HAP-1 (cell line): ENCODE measurements around the gene PFKFB3.
A peak's percentile ranks its signal among the peaks of the same experiment; 100 is the strongest.
"Not testable (repeated sequence)": the region's sequence is repeated elsewhere in the genome, so short reads cannot be mapped to it uniquely, and the experiment has no call there.

ENCODE experiments used
- DNase-seq, 2 experiments: peaks; one replicate each; pipeline ENCODE4 v3.0.0-alpha.2; 2016 to 2020; ENCODE audit warnings: low spot score in 2 of 2
- H3K27me3 ChIP-seq: fragments of 250-450 bp; sonication (Bioruptor Pico); 2 replicates; pipeline ENCODE4 v1.5.1; 2020; ENCODE audit warnings: low read depth, mild to moderate bottlenecking, moderate library complexity
- H3K36me3 ChIP-seq: fragments of 250-450 bp; sonication (Bioruptor Pico); replicated peaks from 2 replicates; pipeline ENCODE4 v1.5.1; 2020; ENCODE audit warnings: mild to moderate bottlenecking
- H3K4me1 ChIP-seq: fragments of 250-450 bp; sonication (Bioruptor Pico); 2 replicates; pipeline ENCODE4 v1.5.1; 2020; ENCODE audit warnings: mild to moderate bottlenecking
- H3K4me3 ChIP-seq: fragments of 250-450 bp; sonication (Bioruptor Pico); 2 replicates; pipeline ENCODE4 v1.5.1; 2020; ENCODE audit warnings: mild to moderate bottlenecking, moderate library complexity
- H3K9me3 ChIP-seq: fragments of 250-450 bp; sonication (Bioruptor Pico); 2 replicates; pipeline ENCODE4 v1.5.1; 2020; ENCODE audit warnings: mild to moderate bottlenecking, moderate library complexity
- in situ Hi-C: fragments of 300-500 bp; cut with MboI; formaldehyde crosslinking; loops from 3 replicates; pipeline ENCODE4 v1.14.3; 2020; ENCODE audit warnings: low sequenced_read_pairs, inconsistent platforms, mixed read lengths

PFKFB3 gene

DNA sequence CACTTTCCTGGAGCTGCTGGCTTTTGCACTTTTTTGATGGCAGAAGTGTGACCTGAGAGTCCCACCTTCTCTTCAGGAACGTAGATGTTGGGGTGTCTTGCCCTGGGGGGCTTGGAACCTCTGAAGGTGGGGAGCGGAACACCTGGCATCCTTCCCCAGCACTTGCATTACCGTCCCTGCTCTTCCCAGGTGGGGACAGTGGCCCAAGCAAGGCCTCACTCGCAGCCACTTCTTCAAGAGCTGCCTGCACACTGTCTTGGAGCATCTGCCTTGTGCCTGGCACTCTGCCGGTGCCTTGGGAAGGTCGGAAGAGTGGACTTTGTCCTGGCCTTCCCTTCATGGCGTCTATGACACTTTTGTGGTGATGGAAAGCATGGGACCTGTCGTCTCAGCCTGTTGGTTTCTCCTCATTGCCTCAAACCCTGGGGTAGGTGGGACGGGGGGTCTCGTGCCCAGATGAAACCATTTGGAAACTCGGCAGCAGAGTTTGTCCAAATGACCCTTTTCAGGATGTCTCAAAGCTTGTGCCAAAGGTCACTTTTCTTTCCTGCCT, 31.1 kb downstream of the PFKFB3 start:
- no peaks in the 10 kb centered on the region for H3K4me1 ChIP-seq
- H3K27me3 ChIP-seq, result no peaks in the 10 kb centered on the region
- no peak overlapping the region for H3K4me3 ChIP-seq
- H3K9me3 ChIP-seq, result no peaks in the 10 kb centered on the region
- in situ Hi-C loops, result no loop called here
- peaks cover 5% of the 10 kb centered on the region for H3K36me3 ChIP-seq
- DNase-seq, result no peak

DNA sequence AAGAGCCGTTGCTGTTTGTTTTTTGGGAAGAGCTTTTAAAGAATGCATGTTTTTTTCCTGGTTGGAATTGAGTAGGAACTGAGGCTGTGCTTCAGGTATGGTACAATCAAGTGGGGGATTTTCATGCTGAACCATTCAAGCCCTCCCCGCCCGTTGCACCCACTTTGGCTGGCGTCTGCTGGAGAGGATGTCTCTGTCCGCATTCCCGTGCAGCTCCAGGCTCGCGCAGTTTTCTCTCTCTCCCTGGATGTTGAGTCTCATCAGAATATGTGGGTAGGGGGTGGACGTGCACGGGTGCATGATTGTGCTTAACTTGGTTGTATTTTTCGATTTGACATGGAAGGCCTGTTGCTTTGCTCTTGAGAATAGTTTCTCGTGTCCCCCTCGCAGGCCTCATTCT, 31.6 kb downstream of the PFKFB3 start:
- no peak overlapping the region for H3K4me3 ChIP-seq
- H3K36me3 ChIP-seq, result peaks cover 5% of the 10 kb centered on the region
- H3K9me3 ChIP-seq, result no peaks in the 10 kb centered on the region
- in situ Hi-C loops, result no loop called here
- H3K27me3 ChIP-seq, result no peaks in the 10 kb centered on the region
- no peak for DNase-seq
- no peaks in the 10 kb centered on the region for H3K4me1 ChIP-seq

DNA sequence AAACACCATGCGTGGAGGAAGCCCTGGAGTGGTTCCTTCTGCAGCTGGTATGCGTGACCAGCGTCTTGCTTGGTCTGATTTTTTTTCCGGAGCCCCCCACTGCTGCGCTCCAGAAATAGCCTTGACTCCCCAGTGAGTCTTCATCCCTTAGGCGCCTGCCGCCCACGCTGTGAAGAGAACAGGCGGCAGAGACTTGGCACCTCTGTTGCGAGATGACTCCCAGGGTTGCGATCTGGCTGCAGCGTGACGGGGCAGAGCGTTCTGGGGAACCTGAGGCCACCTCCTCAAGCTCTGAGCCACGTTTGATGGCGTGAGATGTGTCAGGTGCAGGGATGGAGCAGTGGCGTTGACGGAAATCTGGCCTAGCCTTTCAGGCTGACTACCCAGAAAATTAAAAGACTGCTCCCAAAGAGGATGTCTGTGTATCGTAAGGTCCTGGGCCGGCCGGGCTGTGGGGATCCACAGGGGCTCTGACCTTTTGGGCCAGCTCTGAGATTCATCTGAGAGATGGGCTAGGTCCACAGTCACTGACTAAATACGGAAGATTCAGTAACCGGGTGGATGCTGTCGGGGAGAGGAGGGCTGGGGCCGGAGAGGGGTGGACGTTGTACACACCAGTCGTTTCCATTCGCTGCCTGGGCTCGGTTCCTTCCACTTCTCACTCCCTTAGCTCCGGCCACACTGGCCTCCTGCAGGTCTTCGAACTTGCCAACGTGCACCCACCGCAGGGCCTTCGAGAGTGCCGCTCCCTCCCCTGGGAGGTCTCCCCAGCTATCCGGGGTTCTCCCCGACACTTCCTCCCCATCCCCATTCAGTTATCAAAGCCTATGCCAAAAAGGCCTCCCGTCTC, 33.8 kb downstream of the PFKFB3 start:
- H3K4me1 ChIP-seq, result no peaks in the 10 kb centered on the region
- peaks cover 5% of the 10 kb centered on the region for H3K36me3 ChIP-seq
- H3K27me3 ChIP-seq, result no peaks in the 10 kb centered on the region
- DNase-seq, result no peak
- in situ Hi-C loops, result no loop called here
- H3K9me3 ChIP-seq, result no peaks in the 10 kb centered on the region
- H3K4me3 ChIP-seq, result no peak overlapping the region

DNA sequence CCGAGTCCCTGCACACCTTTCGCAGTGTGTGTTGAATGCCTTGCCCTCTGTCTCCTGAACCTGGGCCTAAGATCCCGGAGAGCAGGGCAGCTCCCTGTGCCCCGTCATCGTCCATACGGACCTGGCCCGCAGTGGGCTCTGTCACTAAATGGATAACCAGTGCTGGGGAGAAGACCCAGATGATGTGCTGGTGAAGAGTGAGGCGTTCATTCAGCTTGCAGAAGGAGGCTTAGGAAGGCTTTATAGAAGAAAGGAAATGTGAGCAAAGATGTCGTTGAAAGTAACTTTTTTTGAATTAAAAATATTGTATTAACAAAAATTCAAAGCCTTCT, 34.4 kb downstream of the PFKFB3 start:
- DNase-seq, result no peak
- no peaks in the 10 kb centered on the region for H3K27me3 ChIP-seq
- H3K36me3 ChIP-seq, result peaks cover 5% of the 10 kb centered on the region
- H3K4me1 ChIP-seq, result no peaks in the 10 kb centered on the region
- no peak overlapping the region for H3K4me3 ChIP-seq
- in situ Hi-C loops, result no loop called here
- no peaks in the 10 kb centered on the region for H3K9me3 ChIP-seq

DNA sequence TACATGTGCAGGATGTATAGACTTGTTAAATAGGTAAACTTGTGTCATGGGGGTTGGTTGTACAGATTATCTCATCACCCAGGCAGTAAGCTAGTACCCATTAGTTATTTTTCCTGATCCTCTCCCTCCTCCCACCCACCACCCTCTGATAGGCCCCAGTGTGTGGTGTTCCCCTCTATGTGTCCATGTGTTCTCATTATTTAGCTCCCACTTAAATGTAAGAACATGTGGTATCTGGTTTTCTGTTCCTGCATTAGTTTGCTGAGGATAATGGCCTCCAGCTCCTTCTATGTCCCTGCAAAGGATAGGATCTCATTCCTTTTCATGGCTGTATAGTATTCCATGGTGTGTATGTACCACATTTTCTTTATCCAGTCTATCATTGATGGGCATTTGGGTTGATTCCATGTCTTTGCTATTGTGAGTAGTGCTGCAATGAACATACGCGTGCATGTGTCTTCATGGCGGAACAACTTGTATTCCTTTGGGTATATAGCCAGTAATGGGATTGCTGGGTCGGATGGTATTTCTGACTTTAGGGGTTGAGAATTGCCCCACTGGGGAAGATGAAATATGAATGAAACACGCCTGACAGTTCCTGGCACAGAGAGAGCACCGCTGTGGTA, 36.0 kb downstream of the PFKFB3 start:
- H3K4me3 ChIP-seq, H3K4me1 ChIP-seq, H3K36me3 ChIP-seq, H3K27me3 ChIP-seq, in situ Hi-C loops, H3K9me3 ChIP-seq, DNase-seq: not testable (repeated sequence)

DNA sequence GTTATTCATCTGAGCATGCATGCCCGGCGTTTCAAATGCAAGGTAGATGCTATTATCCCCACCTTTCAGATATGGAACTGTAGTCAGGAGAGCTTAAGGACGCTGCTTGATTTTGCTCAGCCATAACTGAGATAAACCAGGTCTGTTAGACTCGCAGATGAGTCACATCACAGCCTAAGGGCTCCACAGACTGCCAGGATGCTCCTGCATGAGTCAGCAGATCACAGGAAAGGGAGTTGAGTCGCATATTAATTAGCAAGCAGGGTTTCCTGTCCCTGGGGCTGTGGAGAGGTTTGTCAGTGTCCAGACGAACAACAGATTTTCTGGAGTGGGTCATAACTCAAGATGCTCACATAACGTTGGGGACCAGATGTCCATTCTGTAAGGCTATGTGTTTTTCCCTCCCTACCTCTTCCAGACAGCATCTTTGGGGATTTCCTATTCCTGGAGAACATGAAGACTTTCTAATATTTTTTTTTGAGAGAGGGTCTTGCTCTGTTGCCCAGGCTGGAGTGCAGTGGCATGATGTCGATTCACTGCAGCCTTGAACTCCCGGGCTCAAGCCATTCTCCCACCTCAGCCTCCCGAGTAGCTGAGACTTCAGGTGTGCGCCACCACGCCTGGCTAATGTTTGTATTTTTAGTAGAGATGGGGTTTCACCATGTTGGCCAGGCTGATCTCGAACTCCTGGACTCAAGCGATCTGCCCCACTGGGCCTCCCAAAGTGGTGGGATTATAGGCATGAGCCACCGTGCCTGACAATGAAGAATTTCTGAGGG, 36.7 kb downstream of the PFKFB3 start:
- Histone ChIP-seq H3K4me3 (no peak overlapping the region), H3K4me1 (no peaks in the 10 kb centered on the region), H3K36me3 (no peaks in the 10 kb centered on the region), H3K9me3 (no peaks in the 10 kb centered on the region), H3K27me3 (no peaks in the 10 kb centered on the region)
- in situ Hi-C loops, result no loop called here
- no peak for DNase-seq

DNA sequence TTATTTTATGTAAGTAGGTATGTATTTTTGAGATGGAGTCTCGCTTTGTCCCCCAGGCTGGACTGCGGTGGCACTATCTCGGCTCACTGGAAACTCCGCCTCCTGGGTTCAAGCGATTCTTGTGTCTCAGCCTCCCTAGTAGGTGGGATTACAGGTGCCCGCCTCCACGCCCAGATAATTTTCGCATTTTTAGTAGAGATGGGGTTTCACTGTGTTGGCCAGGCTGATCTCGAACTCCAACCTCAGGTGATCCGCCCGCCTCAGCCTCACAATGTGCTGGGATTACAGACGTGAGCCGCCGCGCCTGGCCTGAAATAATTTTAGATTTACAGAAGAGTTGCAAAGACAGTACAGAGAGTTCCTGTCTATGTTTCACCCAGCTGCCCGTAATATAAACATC, 37.5 kb downstream of the PFKFB3 start:
- H3K27me3 ChIP-seq, result no peaks in the 10 kb centered on the region
- no peaks in the 10 kb centered on the region for H3K9me3 ChIP-seq
- no peaks in the 10 kb centered on the region for H3K36me3 ChIP-seq
- no peaks in the 10 kb centered on the region for H3K4me1 ChIP-seq
- in situ Hi-C loops, result no loop called here
- H3K4me3 ChIP-seq, result no peak overlapping the region
- DNase-seq, result no peak

DNA sequence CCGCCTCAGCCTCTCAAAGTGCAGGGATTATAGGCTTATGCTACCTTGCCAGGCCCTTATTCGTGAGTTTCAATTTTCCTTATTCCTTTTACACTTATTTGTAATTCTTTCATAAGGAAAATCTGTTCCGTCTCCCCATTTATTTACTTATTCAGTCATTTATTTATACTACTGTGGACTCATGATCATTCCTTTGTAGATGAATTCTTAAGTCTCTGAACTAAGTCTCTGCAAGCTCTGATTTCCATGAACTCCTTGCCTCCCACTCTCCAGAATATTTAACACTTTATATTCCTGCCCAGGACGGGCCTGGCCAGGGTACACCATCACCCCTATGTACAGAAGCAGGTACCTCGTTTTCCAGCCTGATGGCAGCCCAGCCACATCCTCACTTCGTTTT, 39.4 kb downstream of the PFKFB3 start:
- H3K27me3 ChIP-seq, result no peaks in the 10 kb centered on the region
- no peak for DNase-seq
- no peaks in the 10 kb centered on the region for H3K9me3 ChIP-seq
- no peaks in the 10 kb centered on the region for H3K36me3 ChIP-seq
- H3K4me1 ChIP-seq, result no peaks in the 10 kb centered on the region
- in situ Hi-C loops, result no loop called here
- no peak overlapping the region for H3K4me3 ChIP-seq

DNA sequence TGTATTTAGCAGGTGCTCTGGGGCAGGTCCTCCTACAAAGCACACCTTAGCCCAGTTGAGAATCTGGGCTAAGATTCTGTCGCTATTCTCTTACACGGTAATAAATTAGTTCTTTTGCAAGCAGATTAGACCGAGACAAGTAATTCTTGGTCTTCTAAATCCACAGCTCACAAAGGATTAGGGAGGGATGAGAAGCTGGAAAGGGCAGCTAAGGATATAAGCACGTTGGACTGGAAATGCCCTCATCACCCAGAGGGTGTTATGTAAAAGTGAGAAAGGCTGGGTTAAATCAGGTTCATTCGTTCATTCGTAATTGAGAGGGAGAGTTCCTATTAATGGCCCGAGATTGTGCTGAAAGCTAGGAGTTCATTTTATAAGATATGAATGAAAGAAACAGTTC, 41.8 kb downstream of the PFKFB3 start:
- in situ Hi-C loops, result no loop called here
- Histone ChIP-seq H3K9me3 (no peaks in the 10 kb centered on the region), H3K36me3 (no peaks in the 10 kb centered on the region), H3K4me3 (no peak overlapping the region), H3K27me3 (no peaks in the 10 kb centered on the region), H3K4me1 (no peaks in the 10 kb centered on the region)
- peak in 1 of 2 experiments; percentile 9 for DNase-seq

DNA sequence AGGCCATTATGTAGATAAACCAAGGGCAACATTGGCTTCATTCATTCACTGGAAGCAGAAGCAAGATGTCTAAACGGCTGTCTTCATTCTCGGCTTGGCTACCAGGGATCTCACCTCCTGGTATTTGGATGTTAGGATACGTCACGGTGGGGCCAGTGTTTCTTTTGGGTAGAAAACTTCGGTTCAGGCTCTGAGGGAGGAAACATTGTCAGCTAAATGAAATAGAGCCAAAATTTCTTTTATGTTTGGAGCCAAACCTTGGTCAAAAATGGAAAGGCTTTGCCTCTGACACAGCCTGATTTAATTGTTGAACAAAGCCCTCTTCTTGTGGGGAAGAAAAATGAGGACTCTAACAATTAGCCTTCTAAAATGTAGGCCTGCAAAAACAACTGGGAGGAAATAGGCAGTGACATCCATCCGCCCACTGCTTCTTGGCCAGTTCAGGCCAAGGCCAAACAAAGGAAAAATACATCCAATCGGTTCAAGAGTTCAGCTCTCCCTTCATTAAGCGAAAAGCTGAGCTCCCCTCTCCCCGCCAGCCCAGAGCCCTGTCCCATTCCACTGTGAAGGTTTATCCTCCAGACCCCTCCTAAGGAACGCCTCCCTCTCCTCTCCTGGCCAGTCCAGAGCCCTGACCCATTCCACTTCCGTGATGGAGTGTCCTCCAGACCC, 44.4 kb downstream of the PFKFB3 start:
- Histone ChIP-seq H3K9me3 (no peaks in the 10 kb centered on the region), H3K27me3 (no peaks in the 10 kb centered on the region), H3K4me1 (no peaks in the 10 kb centered on the region), H3K36me3 (no peaks in the 10 kb centered on the region), H3K4me3 (no peak overlapping the region)
- in situ Hi-C loops, result no loop called here
- no peak for DNase-seq

DNA sequence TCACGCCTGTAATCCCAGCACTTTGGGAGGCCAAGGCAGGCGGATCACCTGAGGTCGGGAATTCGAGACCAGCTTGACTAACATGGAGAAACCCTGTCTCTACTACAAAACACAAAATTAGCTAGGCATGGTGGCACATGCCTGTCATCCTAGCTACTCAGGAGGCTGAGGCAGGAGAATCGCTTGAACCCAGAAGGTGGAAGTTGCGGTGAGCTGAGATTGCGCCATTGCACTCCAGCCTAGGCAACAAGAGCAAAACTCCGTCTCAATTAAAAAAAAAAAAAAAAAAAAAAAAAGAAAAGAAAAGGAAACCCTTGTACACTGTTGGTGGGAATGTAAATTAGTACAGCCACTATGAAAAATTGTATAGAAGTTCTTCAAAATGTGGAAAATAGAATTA, 46.2 kb downstream of the PFKFB3 start:
- H3K9me3 ChIP-seq, H3K4me3 ChIP-seq, DNase-seq, H3K27me3 ChIP-seq, in situ Hi-C loops, H3K36me3 ChIP-seq, H3K4me1 ChIP-seq: not testable (repeated sequence)

DNA sequence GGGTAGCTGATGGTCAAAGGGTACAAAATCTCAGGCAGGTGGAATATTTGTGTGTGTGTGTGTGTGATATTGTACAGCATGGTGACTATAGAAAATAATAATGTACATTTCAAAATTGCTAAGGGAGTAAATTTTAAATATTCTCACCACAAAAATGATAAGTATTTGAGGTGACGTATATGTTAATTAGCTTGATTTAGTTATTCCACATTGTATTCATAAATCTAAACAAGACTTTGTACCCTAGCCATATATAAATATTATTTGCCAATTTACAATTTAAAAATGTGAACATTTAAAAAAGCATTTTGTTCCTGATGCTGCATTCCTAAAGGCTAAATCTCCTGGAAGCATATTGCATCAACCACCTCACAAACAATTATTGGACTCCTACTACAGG, 47.0 kb downstream of the PFKFB3 start:
- DNase-seq, result no peak
- in situ Hi-C loops, result no loop called here

DNA sequence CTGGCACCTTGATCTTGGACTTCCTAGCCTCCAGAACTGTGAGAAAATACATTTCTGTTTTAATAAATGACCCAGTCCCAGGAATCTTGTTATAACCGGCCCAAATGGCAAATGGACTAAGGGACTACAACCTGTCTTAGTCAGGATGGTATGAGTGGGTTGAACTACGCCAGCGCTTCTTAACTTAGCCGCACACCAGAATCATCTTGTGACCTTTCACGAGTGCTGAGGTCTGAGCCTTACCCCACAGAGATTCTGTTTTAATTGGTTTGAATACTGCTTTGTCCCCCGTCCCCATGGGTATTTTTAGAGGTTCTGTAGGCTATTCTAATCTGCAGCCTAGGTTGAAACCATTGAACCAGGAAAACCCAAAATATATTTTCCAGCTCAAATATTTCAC, 48.0 kb downstream of the PFKFB3 start:
- no peaks in the 10 kb centered on the region for H3K4me1 ChIP-seq
- no peaks in the 10 kb centered on the region for H3K27me3 ChIP-seq
- in situ Hi-C loops, result no loop called here
- H3K36me3 ChIP-seq, result no peaks in the 10 kb centered on the region
- DNase-seq, result no peak
- no peaks in the 10 kb centered on the region for H3K9me3 ChIP-seq
- H3K4me3 ChIP-seq, result no peak overlapping the region

More for the DNA sequence above, 47.0 kb downstream of the PFKFB3 start:
- Histone ChIP-seq H3K4me3 (no peak overlapping the region), H3K9me3 (no peaks in the 10 kb centered on the region), H3K4me1 (no peaks in the 10 kb centered on the region), H3K36me3 (no peaks in the 10 kb centered on the region), H3K27me3 (no peaks in the 10 kb centered on the region)
